PFSK-1 (cell line): Measurements from ENCODE around the gene PKDCC.

Experiments used
- FOXP2 ChIP-seq: optimal IDR thresholded peaks from 2 replicates; pipeline ENCODE3; 2011; ENCODE audit warnings: borderline replicate concordance, control low read depth, inconsistent platforms; ENCODE audit not compliant: insufficient read depth; ENCODE audit errors: extremely low read length, extremely low read depth
- POLR2AphosphoS5 ChIP-seq: IDR thresholded peaks from 2 replicates; pipeline ENCODE4 v1.6.1; 2012; ENCODE audit warnings: low read depth, mild to moderate bottlenecking, control low read depth, low read length, moderate library complexity
- REST ChIP-seq, 2 experiments: IDR thresholded peaks; 2 replicates each; pipeline versions ENCODE4 v1.6.1 to v1.8.0; 2011 to 2012; ENCODE audit warnings: low read depth in 2 of 2, low read length in 2 of 2, control low read depth in 1 of 2, inconsistent platforms in 1 of 2, mild to moderate bottlenecking in 1 of 2, moderate library complexity in 1 of 2; ENCODE audit not compliant: insufficient read depth in 1 of 2
- SIN3A ChIP-seq: IDR thresholded peaks from 2 replicates; pipeline ENCODE4 v1.6.1; 2012; ENCODE audit warnings: mild to moderate bottlenecking, low read length, moderate library complexity, borderline replicate concordance; ENCODE audit not compliant: insufficient read depth
- TAF1 ChIP-seq: IDR thresholded peaks from 2 replicates; pipeline ENCODE4 v1.6.1; 2012; ENCODE audit warnings: low read length, control low read depth, borderline replicate concordance; ENCODE audit not compliant: insufficient read depth

The PKDCC gene

GRCh38 chr2:42035241-42035640 lies 12.6 kb upstream of the PKDCC start:
- no peak for TF ChIP-seq REST (IDR thresholded peaks at IDR 0.05; ENCODE audit: insufficient read depth in 1 of 2, low read depth in 2 of 2, low read length in 2 of 2)

- TF ChIP-seq FOXP2 (no peak), TAF1 (no peak), SIN3A (no peak), POLR2AphosphoS5 (no peak), REST (IDR thresholded peaks at IDR 0.05; ENCODE audit: insufficient read depth in 1 of 2, low read depth in 2 of 2, low read length in 2 of 2) (no peak)
Measured at GRCh38 chr2:42036413-42036812, 11.4 kb upstream of the PKDCC start.

- TF ChIP-seq TAF1 (no peak), POLR2AphosphoS5 (no peak), REST (IDR thresholded peaks at IDR 0.05; ENCODE audit: insufficient read depth in 1 of 2, low read depth in 2 of 2, low read length in 2 of 2) (no peak), FOXP2 (no peak), SIN3A (no peak)
Measured at GRCh38 chr2:42036940-42037339, 10.9 kb upstream of the PKDCC start.

GRCh38 chr2:42040643-42041278 lies 7.1 kb upstream of the PKDCC start:
- TF ChIP-seq REST (IDR thresholded peaks at IDR 0.05; ENCODE audit: insufficient read depth in 1 of 2, low read depth in 2 of 2, low read length in 2 of 2) (no peak), FOXP2 (no peak), TAF1 (no peak), POLR2AphosphoS5 (no peak), SIN3A (no peak)
